Panc1 (cell line): ENCODE measurements around the gene PLB1. TPM values are rescaled to one million over a fixed set of nuclear protein-coding genes. Genes with fewer than 3 reads are reported as not detected.

Experiments used
- ATAC-seq: fragments of 200-7000 bp; cut with Tn5 transposase; 2 replicates; pipeline ENCODE4 v1.9.1; 2020; ENCODE audit warnings: mild to moderate bottlenecking, moderate library complexity
- BruUV-seq: library from RNA; stranded (reverse); fragments of 400-500 nt; replicated peaks from 2 replicates; lab custom pipeline; 2021; lab: Mats Ljungman, UMichigan
- CTCF ChIA-PET: fragments of 300-600 bp; sonication (Branson Sonifier 250); formaldehyde crosslinking; loops from one replicate; lab custom pipeline; 2022; ENCODE audit warnings: antibody characterized with exemption; lab: Charles Lee
- POLR2A ChIA-PET: fragments of 300-600 bp; sonication (Branson Sonifier 250); formaldehyde crosslinking; loops from one replicate; lab custom pipeline; 2022; ENCODE audit warnings: antibody characterized with exemption; lab: Charles Lee
- DNase-seq: peaks from one replicate; pipeline ENCODE4 v3.0.0-alpha.2; 2010; ENCODE audit warnings: low read depth, low spot score
- H3K27ac ChIP-seq: 2 replicates; pipeline ENCODE4 v1.5.1; 2011; ENCODE audit warnings: mild to moderate bottlenecking, low read length, inconsistent platforms
- H3K27me3 ChIP-seq: fragments of 200-500 bp; sonication (Bioruptor generic); 2 replicates; pipeline ENCODE4 v1.6.0; 2014; ENCODE audit warnings: low read length, inconsistent platforms; ENCODE audit not compliant: control insufficient read depth, insufficient read depth
- H3K36me3 ChIP-seq: fragments of 200-500 bp; sonication (Bioruptor generic); 2 replicates; pipeline ENCODE4 v1.5.1; 2014; ENCODE audit warnings: inconsistent platforms, mild to moderate bottlenecking, low read length, moderate library complexity; ENCODE audit not compliant: control insufficient read depth, insufficient read depth
- H3K4me1 ChIP-seq: 2 replicates; pipeline ENCODE4 v1.5.1; 2011; ENCODE audit warnings: inconsistent platforms, mild to moderate bottlenecking, low read length, moderate library complexity; ENCODE audit not compliant: control insufficient read depth, insufficient read depth
- H3K4me3 ChIP-seq, 2 experiments: 2 replicates each; pipeline ENCODE4 v1.5.1; 2011 to 2012; ENCODE audit warnings: low read depth in 2 of 2, low read length in 2 of 2, mild to moderate bottlenecking in 2 of 2, inconsistent platforms in 1 of 2, moderate library complexity in 1 of 2
- H3K9me3 ChIP-seq: fragments of 200-500 bp; sonication (Bioruptor generic); 2 replicates; pipeline ENCODE4 v1.5.1; 2014; ENCODE audit warnings: low read depth, mild to moderate bottlenecking, inconsistent platforms, low read length, moderate library complexity; ENCODE audit not compliant: control insufficient read depth, insufficient read depth
- POLR2AphosphoS5 ChIP-seq: IDR thresholded peaks from 2 replicates; pipeline ENCODE4 v1.6.1; 2012; ENCODE audit warnings: mild to moderate bottlenecking, low read depth, low read length, moderate library complexity
- SIN3A ChIP-seq: IDR thresholded peaks from 2 replicates; pipeline ENCODE4 v1.6.1; 2012; ENCODE audit warnings: low read depth, mild to moderate bottlenecking, low read length, moderate library complexity, borderline replicate concordance; ENCODE audit not compliant: insufficient read depth
- TCF7L2 ChIP-seq: IDR thresholded peaks from 2 replicates; pipeline ENCODE4 v1.6.1; 2011; ENCODE audit warnings: mild to moderate bottlenecking, low read depth, low read length, inconsistent platforms
- in situ Hi-C: cut with HindIII; loops from 2 replicates; pipeline ENCODE4 v1.10.0; 2016; ENCODE audit warnings: low sequenced_read_pairs, low pct_unique_long_range_greater_than_20kb
- intact Hi-C: fragments of 100-400 bp; cut with micrococcal nuclease; formaldehyde crosslinking; loops from one replicate; pipeline ENCODE4 v1.10.0; 2022; ENCODE audit not compliant: unreplicated experiment
- total RNA-seq: library from RNA; stranded (reverse); gene quantifications from one replicate; pipeline ENCODE4 v1.2.1, GENCODE V29; 2021; ENCODE audit not compliant: unreplicated experiment
- TF ChIP-seq, protein P1 (sequence below), 2 experiments: IDR thresholded peaks; 2 replicates each; pipeline ENCODE4 v1.6.1; 2011 to 2012; ENCODE audit warnings: low read depth in 2 of 2, control low read depth in 1 of 2, low read length in 1 of 2, mild to moderate bottlenecking in 1 of 2, moderate library complexity in 1 of 2; ENCODE audit not compliant: insufficient read depth in 1 of 2
- TF ChIP-seq, protein P2 (sequence below): fragments of 450-650 bp; IDR thresholded peaks from 2 replicates; pipeline ENCODE4 v1.5.1; 2017; ENCODE audit warnings: mild to moderate bottlenecking

The PLB1 gene
- total RNA-seq, 1 experiment from 2014 or later: 0.80 TPM

DNA sequence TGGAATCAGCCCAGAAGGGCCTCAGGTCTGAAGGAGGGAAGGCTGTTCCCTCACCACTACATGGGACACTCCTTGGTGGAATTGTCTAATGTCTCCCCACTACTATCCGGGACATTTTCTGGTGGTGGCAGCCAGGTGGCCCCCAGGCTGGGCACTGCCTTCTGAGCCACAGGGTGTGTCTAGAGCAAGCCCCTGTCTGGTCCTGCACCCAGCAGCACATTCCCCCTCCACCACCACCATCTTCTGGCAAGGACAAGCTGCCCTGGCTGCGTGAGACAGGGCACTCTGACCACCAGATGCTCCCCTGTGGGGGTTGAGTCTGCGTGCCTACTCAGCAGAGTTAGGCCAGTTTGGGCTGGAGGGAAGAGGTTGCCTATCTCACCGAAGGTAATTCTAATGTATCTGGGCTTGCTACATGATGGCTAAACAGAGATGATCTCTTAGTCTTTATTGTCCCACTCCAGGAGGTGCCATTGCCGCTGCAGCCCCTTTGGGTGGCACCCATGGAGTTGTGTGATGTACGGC, 106.3 kb downstream of the PLB1 start:
- no peak for DNase-seq
- Histone ChIP-seq H3K4me3 (no peak overlapping the region), H3K36me3 (no peaks in the 10 kb centered on the region), H3K9me3 (no peaks in the 10 kb centered on the region), H3K27me3 (no peaks in the 10 kb centered on the region), H3K4me1 (no peaks in the 10 kb centered on the region), H3K27ac (no peak overlapping the region)
- POLR2A ChIA-PET: no interaction called here
- ATAC-seq: no peak
- no TSS peak for BruUV-seq
- TF ChIP-seq, protein P1, sequence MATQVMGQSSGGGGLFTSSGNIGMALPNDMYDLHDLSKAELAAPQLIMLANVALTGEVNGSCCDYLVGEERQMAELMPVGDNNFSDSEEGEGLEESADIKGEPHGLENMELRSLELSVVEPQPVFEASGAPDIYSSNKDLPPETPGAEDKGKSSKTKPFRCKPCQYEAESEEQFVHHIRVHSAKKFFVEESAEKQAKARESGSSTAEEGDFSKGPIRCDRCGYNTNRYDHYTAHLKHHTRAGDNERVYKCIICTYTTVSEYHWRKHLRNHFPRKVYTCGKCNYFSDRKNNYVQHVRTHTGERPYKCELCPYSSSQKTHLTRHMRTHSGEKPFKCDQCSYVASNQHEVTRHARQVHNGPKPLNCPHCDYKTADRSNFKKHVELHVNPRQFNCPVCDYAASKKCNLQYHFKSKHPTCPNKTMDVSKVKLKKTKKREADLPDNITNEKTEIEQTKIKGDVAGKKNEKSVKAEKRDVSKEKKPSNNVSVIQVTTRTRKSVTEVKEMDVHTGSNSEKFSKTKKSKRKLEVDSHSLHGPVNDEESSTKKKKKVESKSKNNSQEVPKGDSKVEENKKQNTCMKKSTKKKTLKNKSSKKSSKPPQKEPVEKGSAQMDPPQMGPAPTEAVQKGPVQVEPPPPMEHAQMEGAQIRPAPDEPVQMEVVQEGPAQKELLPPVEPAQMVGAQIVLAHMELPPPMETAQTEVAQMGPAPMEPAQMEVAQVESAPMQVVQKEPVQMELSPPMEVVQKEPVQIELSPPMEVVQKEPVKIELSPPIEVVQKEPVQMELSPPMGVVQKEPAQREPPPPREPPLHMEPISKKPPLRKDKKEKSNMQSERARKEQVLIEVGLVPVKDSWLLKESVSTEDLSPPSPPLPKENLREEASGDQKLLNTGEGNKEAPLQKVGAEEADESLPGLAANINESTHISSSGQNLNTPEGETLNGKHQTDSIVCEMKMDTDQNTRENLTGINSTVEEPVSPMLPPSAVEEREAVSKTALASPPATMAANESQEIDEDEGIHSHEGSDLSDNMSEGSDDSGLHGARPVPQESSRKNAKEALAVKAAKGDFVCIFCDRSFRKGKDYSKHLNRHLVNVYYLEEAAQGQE (IDR thresholded peaks at IDR 0.05; ENCODE audit: insufficient read depth in 1 of 2, low read depth in 2 of 2, low read length in 1 of 2): no peak
- TF ChIP-seq, protein P2, sequence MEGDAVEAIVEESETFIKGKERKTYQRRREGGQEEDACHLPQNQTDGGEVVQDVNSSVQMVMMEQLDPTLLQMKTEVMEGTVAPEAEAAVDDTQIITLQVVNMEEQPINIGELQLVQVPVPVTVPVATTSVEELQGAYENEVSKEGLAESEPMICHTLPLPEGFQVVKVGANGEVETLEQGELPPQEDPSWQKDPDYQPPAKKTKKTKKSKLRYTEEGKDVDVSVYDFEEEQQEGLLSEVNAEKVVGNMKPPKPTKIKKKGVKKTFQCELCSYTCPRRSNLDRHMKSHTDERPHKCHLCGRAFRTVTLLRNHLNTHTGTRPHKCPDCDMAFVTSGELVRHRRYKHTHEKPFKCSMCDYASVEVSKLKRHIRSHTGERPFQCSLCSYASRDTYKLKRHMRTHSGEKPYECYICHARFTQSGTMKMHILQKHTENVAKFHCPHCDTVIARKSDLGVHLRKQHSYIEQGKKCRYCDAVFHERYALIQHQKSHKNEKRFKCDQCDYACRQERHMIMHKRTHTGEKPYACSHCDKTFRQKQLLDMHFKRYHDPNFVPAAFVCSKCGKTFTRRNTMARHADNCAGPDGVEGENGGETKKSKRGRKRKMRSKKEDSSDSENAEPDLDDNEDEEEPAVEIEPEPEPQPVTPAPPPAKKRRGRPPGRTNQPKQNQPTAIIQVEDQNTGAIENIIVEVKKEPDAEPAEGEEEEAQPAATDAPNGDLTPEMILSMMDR: no peak
- no peak for TF ChIP-seq POLR2AphosphoS5
- no peak for TF ChIP-seq TCF7L2
- TF ChIP-seq SIN3A: no peak
- intact Hi-C loops: no loop called here
- in situ Hi-C loops: no loop called here
- CTCF ChIA-PET: interaction anchor here (0.6 to 1.5 kb wide), 2 partner anchors 8 to 1407 kb away, joined by 3 to 7 read pairs; no protein-coding TSS in a partner anchor

DNA sequence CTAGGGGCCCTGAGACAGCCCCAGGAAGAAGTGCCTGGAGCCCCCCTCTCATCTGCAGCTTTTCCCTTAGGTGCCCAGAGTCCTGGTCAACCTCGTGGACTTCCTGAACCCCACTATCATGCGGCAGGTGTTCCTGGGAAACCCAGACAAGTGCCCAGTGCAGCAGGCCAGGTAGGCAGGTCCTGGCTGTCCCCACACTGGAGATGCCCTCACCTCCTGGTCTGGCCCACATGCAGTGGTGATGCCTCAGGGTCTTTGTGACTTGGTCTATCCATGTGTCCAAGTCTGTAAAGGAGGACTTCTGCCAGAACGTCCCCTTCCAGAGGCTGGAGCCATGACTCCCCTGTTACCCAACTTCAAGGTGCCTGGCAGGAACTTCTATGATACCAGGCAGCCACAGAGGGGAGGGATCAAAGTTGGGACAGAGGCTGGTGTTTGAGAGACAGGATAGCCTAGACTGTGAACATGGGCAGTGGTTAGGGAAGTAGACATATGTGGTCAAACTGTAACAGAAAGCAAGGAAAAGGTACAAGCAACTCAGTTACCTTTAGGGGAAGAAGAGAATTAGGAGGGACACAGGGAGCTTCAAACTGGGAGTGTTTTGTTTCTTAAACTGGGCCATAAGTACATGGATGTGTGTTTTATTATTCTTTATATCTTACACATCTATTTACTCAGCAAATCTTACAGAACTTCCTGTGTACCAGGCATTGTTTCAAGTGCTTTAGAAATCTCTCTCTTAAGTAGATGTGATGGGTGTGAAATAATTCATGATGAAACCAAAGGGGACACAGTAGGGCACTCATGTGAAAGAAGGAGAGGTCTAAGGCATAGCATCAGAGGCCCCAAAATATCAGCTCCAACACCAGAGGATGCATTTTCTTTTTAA, 107.1 kb downstream of the PLB1 start:
- Histone ChIP-seq H3K36me3 (no peaks in the 10 kb centered on the region), H3K4me3 (no peak overlapping the region), H3K27me3 (no peaks in the 10 kb centered on the region), H3K4me1 (no peaks in the 10 kb centered on the region), H3K27ac (no peak overlapping the region), H3K9me3 (no peaks in the 10 kb centered on the region)
- ATAC-seq (no peak), DNase-seq (no peak)
- BruUV-seq: no TSS peak
- POLR2A ChIA-PET: no interaction called here
- intact Hi-C loops (no loop called here), in situ Hi-C loops (no loop called here)
- CTCF ChIA-PET: interaction anchor here (0.6 to 1.5 kb wide), 2 partner anchors 9 to 1408 kb away, joined by 3 to 7 read pairs; no protein-coding TSS in a partner anchor
- TF ChIP-seq SIN3A (no peak), TCF7L2 (no peak), POLR2AphosphoS5 (no peak)
- TF ChIP-seq, protein P1 (IDR thresholded peaks at IDR 0.05; ENCODE audit: insufficient read depth in 1 of 2, low read depth in 2 of 2, low read length in 1 of 2): no peak
- TF ChIP-seq, protein P2: no peak
